Endothelial cell of umbilical vein (primary cell): ENCODE measurements around the gene OSTC. TPM values are rescaled to one million over a fixed set of nuclear protein-coding genes. Genes with fewer than 3 reads are reported as not detected.
A peak's percentile ranks its signal among the peaks of the same experiment; 100 is the strongest.

Experiments used
- Bru-seq: library from RNA; stranded (reverse); fragments of 400-500 nt; gene quantifications from one replicate; lab custom pipeline; 2021; lab: Mats Ljungman, UMichigan
- BruChase-seq, 2 experiments: library from RNA; stranded (reverse); fragments of 400-500 nt; gene quantifications; one replicate each; lab custom pipeline; 2021; lab: Mats Ljungman, UMichigan
- BruUV-seq: library from RNA; stranded (reverse); fragments of 400-500 nt; replicated peaks from 2 replicates; lab custom pipeline; 2021; lab: Mats Ljungman, UMichigan
- CTCF ChIA-PET: fragments of 300-600, 350-600 bp; sonication (Branson Sonifier 250); formaldehyde crosslinking; loops from one replicate; lab custom pipeline; 2021; ENCODE audit warnings: antibody characterized with exemption, inconsistent platforms; lab: Charles Lee
- POLR2A ChIA-PET: fragments of 300-600, 350-600 bp; sonication (Branson Sonifier 250); formaldehyde crosslinking; loops from one replicate; lab custom pipeline; 2021; ENCODE audit warnings: antibody characterized with exemption, inconsistent platforms; lab: Charles Lee
- DNase-seq: peaks from one replicate; pipeline ENCODE4 v3.0.0-alpha.2; 2011; ENCODE audit warnings: low read depth, low spot score
- FAIRE-seq: peaks from 2 replicates; lab custom pipeline; 2011; peaks lifted over from hg19 to GRCh38; lab: Jason Lieb, UNC
- H2AFZ ChIP-seq: 2 replicates; pipeline ENCODE4 v1.6.0; 2012; ENCODE audit warnings: low read depth, low read length, control low read depth, inconsistent platforms
- H3K27ac ChIP-seq: 2 replicates; pipeline ENCODE4 v1.5.1; 2011; ENCODE audit warnings: low read depth, mild to moderate bottlenecking, control low read depth, low read length, moderate library complexity; ENCODE audit not compliant: insufficient read depth
- H3K27me3 ChIP-seq, 2 experiments: 2 replicates each; pipeline versions ENCODE4 v1.6.0 to v1.6.1; 2011; ENCODE audit warnings: low read length in 2 of 2, mixed read lengths in 1 of 2; ENCODE audit not compliant: control insufficient read depth in 2 of 2, insufficient read depth in 2 of 2
- H3K36me3 ChIP-seq, 2 experiments: 2 replicates in 1 of 2; 3 replicates in 1 of 2; pipeline ENCODE4 v1.5.1; 2011; ENCODE audit warnings: low read length in 2 of 2, mild to moderate bottlenecking in 1 of 2, moderate library complexity in 1 of 2; ENCODE audit not compliant: control insufficient read depth in 2 of 2, insufficient read depth in 2 of 2; ENCODE audit errors: extremely low read depth in 1 of 2
- H3K4me1 ChIP-seq: 3 replicates; pipeline ENCODE4 v1.5.1; 2011; ENCODE audit warnings: mild to moderate bottlenecking, low read length; ENCODE audit not compliant: control insufficient read depth, insufficient read depth; ENCODE audit errors: extremely low read depth
- H3K4me2 ChIP-seq: 2 replicates; pipeline ENCODE4 v1.6.1; 2011; ENCODE audit warnings: low read length, control low read depth, mixed read lengths; ENCODE audit not compliant: insufficient read depth
- H3K4me3 ChIP-seq, 3 experiments: fragments of 200-600 bp in 1 of 3; sonication (generic), shearing (Covaris generic) in 1 of 3; replicated peaks in 1 of 3; 2 replicates each; pipeline ENCODE4 v1.5.1; 2011 to 2016; ENCODE audit warnings: control low read depth in 3 of 3, low read length in 3 of 3, mild to moderate bottlenecking in 2 of 3, inconsistent platforms in 1 of 3, low read depth in 1 of 3, moderate library complexity in 1 of 3; ENCODE audit not compliant: insufficient read depth in 1 of 3
- H3K79me2 ChIP-seq: 2 replicates; pipeline ENCODE4 v1.6.0; 2012; ENCODE audit warnings: low read length, inconsistent platforms; ENCODE audit not compliant: control insufficient read depth, insufficient read depth
- H3K9ac ChIP-seq: replicated peaks from 2 replicates; pipeline ENCODE3; 2011; ENCODE audit warnings: low read length, control low read depth; ENCODE audit not compliant: insufficient read depth; ENCODE audit errors: extremely low read depth
- H3K9me1 ChIP-seq: replicated peaks from 3 replicates; pipeline ENCODE4 v1.6.0; 2011; ENCODE audit warnings: mild to moderate bottlenecking, low read length; ENCODE audit not compliant: control insufficient read depth, insufficient read depth; ENCODE audit errors: extremely low read depth
- H3K9me3 ChIP-seq: replicated peaks from 2 replicates; pipeline ENCODE4 v1.5.1; 2012; ENCODE audit warnings: low read length, inconsistent platforms; ENCODE audit not compliant: control insufficient read depth, insufficient read depth
- H4K20me1 ChIP-seq: replicated peaks from 2 replicates; pipeline ENCODE3; 2011; ENCODE audit warnings: mild to moderate bottlenecking, low read length; ENCODE audit not compliant: control insufficient read depth, insufficient read depth; ENCODE audit errors: extremely low read depth
- FOS ChIP-seq: IDR thresholded peaks from 2 replicates; pipeline ENCODE4 v1.6.1; 2011; ENCODE audit warnings: mild to moderate bottlenecking, low read length, moderate library complexity, borderline replicate concordance; ENCODE audit not compliant: insufficient read depth
- JUN ChIP-seq: IDR thresholded peaks from 2 replicates; pipeline ENCODE4 v1.6.1; 2011; ENCODE audit warnings: borderline replicate concordance, low read depth; ENCODE audit not compliant: insufficient read length, insufficient read depth
- MYC ChIP-seq: IDR thresholded peaks from one replicate; pipeline ENCODE4 v1.6.1; 2011; ENCODE audit warnings: mild to moderate bottlenecking, low read depth, low read length
- POLR2A ChIP-seq: IDR thresholded peaks from 2 replicates; pipeline ENCODE4 v1.6.1; 2012; ENCODE audit warnings: low read depth, mild to moderate bottlenecking, control low read depth, low read length
- POLR2AphosphoS5 ChIP-seq: IDR thresholded peaks from 2 replicates; pipeline ENCODE4 v1.6.1; 2012; ENCODE audit warnings: low read depth, mild to moderate bottlenecking, control low read depth, low read length, moderate library complexity; ENCODE audit not compliant: insufficient read depth
- dilution Hi-C: fragments of 300-500 bp; cut with MboI; formaldehyde crosslinking; loops from one replicate; pipeline ENCODE4 v1.15.0; 2019; ENCODE audit warnings: low sequenced_read_pairs; ENCODE audit not compliant: extremely low pct_ligation_motif_present
- intact Hi-C: fragments of 100-400 bp; cut with micrococcal nuclease; formaldehyde crosslinking; loops from one replicate; pipeline ENCODE4 v1.10.0; 2022
- long read RNA-seq: library from polyadenylated mRNA; stranded (forward); transcript quantifications from one replicate; pipeline ENCODE4 v2.0.0, GENCODE V29; 2021
- polyA minus RNA-seq, 3 experiments: library from RNA; depleted of rRNA, polyadenylated mRNA; stranded (reverse); fragments of >200 nt; gene quantifications; 1 replicate in 1 of 3; 2 replicates in 2 of 3; pipeline ENCODE4 v1.2.3, GENCODE V29; 2011
- polyA plus RNA-seq, 4 experiments: library from polyadenylated mRNA; depleted of rRNA in 3 of 4; stranded (reverse) in 3 of 4; unstranded in 1 of 4; fragments of >200 nt; gene quantifications; 2 replicates each; pipeline versions ENCODE4 v1.2.1 to v1.2.3, GENCODE V29; 2011 to 2012; ENCODE audit warnings: missing spikeins in 1 of 4
- total RNA-seq: library from RNA; stranded (reverse); gene quantifications from 2 replicates; pipeline ENCODE4 v1.2.3, GENCODE V29; 2021
- TF ChIP-seq, protein P1 (sequence below): IDR thresholded peaks from 2 replicates; pipeline ENCODE4 v1.6.1; 2011; ENCODE audit not compliant: insufficient read depth, insufficient read length

Gene OSTC
- total RNA-seq (196 and 209 TPM in 2 replicates), polyA plus RNA-seq (200 and 310 TPM in 2 replicates), polyA minus RNA-seq (162 and 178 TPM in 2 replicates), Bru-seq, nascent RNA (percentile 96 among the genes with signal in this experiment), BruChase-seq, experiment 1, labeled RNA remaining after a 6-hour chase (percentile 97 among the genes with signal in this experiment), BruChase-seq, experiment 2, labeled RNA remaining after a 2-hour chase (percentile 95 among the genes with signal in this experiment)
- 191 and 192 TPM in 2 replicates for polyA plus RNA-seq (2011; cell fraction: cytosol; rRNA removed)
- polyA plus RNA-seq (2011; cell fraction: nucleus; rRNA removed), result 73.7 and 75.3 TPM in 2 replicates
- polyA plus RNA-seq (2012), result 243 and 289 TPM in 2 replicates
- polyA minus RNA-seq (2011; cell fraction: cytosol; rRNA and poly(A)+ RNA removed), result 28.0 TPM
- 32.5 and 49.3 TPM in 2 replicates for polyA minus RNA-seq (2011; cell fraction: nucleus; rRNA and poly(A)+ RNA removed)
- long read RNA-seq, transcript OSTC-205 (3 exons, 876 nt), result minor isoform, 19 of 1,010 reads
- long read RNA-seq, transcript OSTC-201 (4 exons, 1,077 nt), result major isoform, 981 of 1,010 reads
- long read RNA-seq, partial matches to known transcripts, result 1 of 1,010 reads
- long read RNA-seq, other reads (novel, unspliced or antisense), result 8 of 1,010 reads

DNA sequence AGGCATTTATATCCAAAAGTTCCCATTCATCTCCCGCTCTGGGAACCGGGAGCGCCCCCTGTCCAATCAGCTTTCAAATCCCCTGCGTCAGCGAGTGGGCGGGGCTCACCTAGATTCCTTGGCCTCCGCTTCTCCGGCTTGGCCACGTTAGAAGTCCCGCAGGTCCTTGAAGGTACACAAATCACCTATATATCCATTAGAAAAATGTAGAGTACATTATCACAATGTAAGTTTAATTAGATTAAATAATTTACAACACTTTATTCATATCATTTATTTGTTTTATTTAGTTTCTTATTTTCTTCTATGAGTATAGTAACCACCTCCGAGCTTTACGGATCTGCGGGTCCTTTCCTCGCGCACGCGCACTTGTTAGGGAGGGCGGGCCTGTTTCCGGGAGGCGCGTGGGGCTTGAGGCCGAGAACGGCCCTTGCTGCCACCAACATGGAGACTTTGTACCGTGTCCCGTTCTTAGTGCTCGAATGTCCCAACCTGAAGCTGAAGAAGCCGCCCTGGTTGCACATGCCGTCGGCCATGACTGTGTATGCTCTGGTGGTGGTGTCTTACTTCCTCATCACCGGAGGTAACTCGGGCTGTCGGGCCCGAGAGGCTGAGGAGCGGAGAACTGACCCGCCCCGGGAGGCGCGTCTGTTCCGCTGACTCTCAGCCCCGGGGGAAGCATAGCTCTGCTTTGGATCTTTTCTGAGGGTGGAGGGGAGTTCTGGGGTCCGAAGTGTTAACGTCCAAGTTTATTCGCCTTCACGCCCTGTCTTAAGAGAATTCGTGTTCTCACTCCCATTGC, at the start of gene OSTC:
TSS of gene OSTC (plus strand) at position 388 of the 802 bp plus-strand sequence. CDS start at position 445, 57 bp downstream.
- TF ChIP-seq JUN, result no peak
- peak; percentile 66 for TF ChIP-seq MYC
- TF ChIP-seq POLR2AphosphoS5, result peak; percentile 80
- no peak for TF ChIP-seq FOS
- peak; percentile 87 for TF ChIP-seq POLR2A
- TF ChIP-seq, protein P1, sequence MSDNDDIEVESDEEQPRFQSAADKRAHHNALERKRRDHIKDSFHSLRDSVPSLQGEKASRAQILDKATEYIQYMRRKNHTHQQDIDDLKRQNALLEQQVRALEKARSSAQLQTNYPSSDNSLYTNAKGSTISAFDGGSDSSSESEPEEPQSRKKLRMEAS, result peak; percentile 64
- H3K79me2 ChIP-seq, result peaks cover 48% of the 10 kb centered on the region
- peak within 1 kb of the TSS; percentile 97 for H3K4me2 ChIP-seq
- dilution Hi-C loops (no loop called here), intact Hi-C loops (loop anchor here (1.0 to 5.0 kb wide), 3 partner anchors 30 to 1882 kb away; partner anchors contain the start of gene RPL34)
- H2AFZ ChIP-seq, result peak within 1 kb of the TSS; percentile 78
- H3K4me3 ChIP-seq, result peak within 1 kb of the TSS; percentile 95 to 99 (median 96)
- peak within 1 kb of the TSS; percentile 100 for H3K9ac ChIP-seq
- no peaks in the 10 kb centered on the region for H3K36me3 ChIP-seq
- peaks cover 13% of the 10 kb centered on the region for H3K4me1 ChIP-seq
- H3K27ac ChIP-seq, result peak within 1 kb of the TSS; percentile 88
- no peaks in the 10 kb centered on the region for H3K9me3 ChIP-seq
- DNase-seq (peak; percentile 95), FAIRE-seq (peak; percentile 89)
- POLR2A ChIA-PET, result interaction anchor here (1.2 to 1.9 kb wide), 4 partner anchors 22 to 30 kb away, joined by 3 to 14 read pairs (median 8); partner anchors contain the start of gene RPL34
- TSS peak; percentile 77 for BruUV-seq
- no peaks in the 10 kb centered on the region for H3K9me1 ChIP-seq
- CTCF ChIA-PET, result interaction anchor here (0.9 to 2.5 kb wide), 3 partner anchors 30 to 632 kb away, joined by 3 to 9 read pairs (median 3); partner anchors contain the start of gene RPL34
- no peaks in the 10 kb centered on the region for H4K20me1 ChIP-seq
- no peaks in the 10 kb centered on the region for H3K27me3 ChIP-seq
